Measurements from ENCODE around the gene ZNF324B.

DNA sequence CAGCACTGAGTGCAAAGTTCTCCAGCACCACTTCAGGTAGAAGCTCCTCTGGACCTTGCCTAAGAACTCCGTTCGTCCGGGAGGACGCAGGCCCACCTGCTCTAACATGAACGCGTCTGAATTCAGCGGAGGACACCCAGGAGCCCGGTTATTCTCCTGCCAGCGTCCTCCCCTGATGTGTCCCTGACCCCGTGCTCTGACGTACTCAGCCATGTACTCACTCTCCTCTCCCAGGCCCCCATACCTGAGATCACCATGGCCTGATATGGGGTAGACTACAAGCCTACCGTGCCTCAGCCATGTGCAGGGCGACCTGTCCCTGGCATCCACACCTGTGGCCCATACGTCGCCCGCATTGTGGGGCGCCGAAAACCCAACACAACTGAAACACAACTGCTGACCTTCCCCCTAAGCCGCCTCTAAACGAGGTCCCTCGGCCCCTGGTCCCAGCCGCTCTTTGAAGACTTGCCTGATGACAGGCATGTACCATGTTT lies 43.7 kb upstream of the ZNF324B start:
- TF ChIP-seq, protein P1, sequence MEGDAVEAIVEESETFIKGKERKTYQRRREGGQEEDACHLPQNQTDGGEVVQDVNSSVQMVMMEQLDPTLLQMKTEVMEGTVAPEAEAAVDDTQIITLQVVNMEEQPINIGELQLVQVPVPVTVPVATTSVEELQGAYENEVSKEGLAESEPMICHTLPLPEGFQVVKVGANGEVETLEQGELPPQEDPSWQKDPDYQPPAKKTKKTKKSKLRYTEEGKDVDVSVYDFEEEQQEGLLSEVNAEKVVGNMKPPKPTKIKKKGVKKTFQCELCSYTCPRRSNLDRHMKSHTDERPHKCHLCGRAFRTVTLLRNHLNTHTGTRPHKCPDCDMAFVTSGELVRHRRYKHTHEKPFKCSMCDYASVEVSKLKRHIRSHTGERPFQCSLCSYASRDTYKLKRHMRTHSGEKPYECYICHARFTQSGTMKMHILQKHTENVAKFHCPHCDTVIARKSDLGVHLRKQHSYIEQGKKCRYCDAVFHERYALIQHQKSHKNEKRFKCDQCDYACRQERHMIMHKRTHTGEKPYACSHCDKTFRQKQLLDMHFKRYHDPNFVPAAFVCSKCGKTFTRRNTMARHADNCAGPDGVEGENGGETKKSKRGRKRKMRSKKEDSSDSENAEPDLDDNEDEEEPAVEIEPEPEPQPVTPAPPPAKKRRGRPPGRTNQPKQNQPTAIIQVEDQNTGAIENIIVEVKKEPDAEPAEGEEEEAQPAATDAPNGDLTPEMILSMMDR (IDR thresholded peaks at IDR 0.05; ENCODE audit: poor library complexity): no peak
- TF ChIP-seq EZH2 (IDR thresholded peaks at IDR 0.05; ENCODE audit: borderline replicate concordance): no peak

All from hepatocyte (in vitro differentiated cells).